OCI-LY7 (cell line): Measurements from ENCODE around the gene WIZ. TPM values are rescaled to one million over a fixed set of nuclear protein-coding genes. Genes with fewer than 3 reads are reported as not detected.
"Not testable (repeated sequence)": the region's sequence is repeated elsewhere in the genome, so short reads cannot be mapped to it uniquely, and the experiment has no call there.

ENCODE experiments used
- BruUV-seq: library from RNA; stranded (reverse); fragments of 400-500 nt; replicated peaks from 2 replicates; lab custom pipeline; 2021; lab: Mats Ljungman, UMichigan
- CTCF ChIA-PET: fragments of 300-600 bp; sonication (Branson Sonifier 250); formaldehyde crosslinking; loops from one replicate; lab custom pipeline; 2022; ENCODE audit warnings: antibody characterized with exemption; ENCODE audit not compliant: unreplicated experiment; lab: Charles Lee
- POLR2A ChIA-PET: fragments of 300-600 bp; sonication (Branson Sonifier 250); formaldehyde crosslinking; loops from one replicate; lab custom pipeline; 2022; ENCODE audit warnings: antibody characterized with exemption; lab: Charles Lee
- DNase-seq: peaks from one replicate; pipeline ENCODE4 v3.0.0-alpha.2; 2015; ENCODE audit warnings: low spot score
- H2AFZ ChIP-seq: fragments of 200-600 bp; sonication (generic), shearing (Covaris generic); 2 replicates; pipeline ENCODE4 v1.6.1; 2014; ENCODE audit warnings: mild to moderate bottlenecking, antibody characterized with exemption, low read length, moderate library complexity
- H3K27ac ChIP-seq: fragments of 200-600 bp; sonication (generic); 2 replicates; pipeline ENCODE4 v1.5.1; 2014; ENCODE audit warnings: mixed run types, low read depth, mild to moderate bottlenecking, moderate library complexity, low read length, inconsistent platforms; ENCODE audit not compliant: poor library complexity, severe bottlenecking
- H3K36me3 ChIP-seq: fragments of 200-600 bp; sonication (generic); 2 replicates; pipeline ENCODE4 v1.6.1; 2014; ENCODE audit warnings: mild to moderate bottlenecking, antibody characterized with exemption, low read length, moderate library complexity, mixed read lengths; ENCODE audit not compliant: insufficient read depth
- H3K4me1 ChIP-seq: fragments of 200-600 bp; sonication (generic); 2 replicates; pipeline ENCODE4 v1.5.1; 2014; ENCODE audit warnings: mild to moderate bottlenecking, low read length; ENCODE audit not compliant: insufficient read depth, poor library complexity, severe bottlenecking
- H3K4me2 ChIP-seq: fragments of 200-600 bp; sonication (generic); 2 replicates; pipeline ENCODE4 v1.6.1; 2014; ENCODE audit warnings: mild to moderate bottlenecking, low read length
- H3K4me3 ChIP-seq: fragments of 200-600 bp; sonication (generic); 2 replicates; pipeline ENCODE4 v1.5.1; 2014; ENCODE audit warnings: mild to moderate bottlenecking, low read depth, low read length; ENCODE audit not compliant: poor library complexity, severe bottlenecking
- H3K79me2 ChIP-seq: fragments of 200-600 bp; sonication (generic); 2 replicates; pipeline ENCODE4 v1.6.1; 2016; ENCODE audit warnings: low read depth, mild to moderate bottlenecking, low read length, moderate library complexity, mixed read lengths; ENCODE audit not compliant: insufficient read depth
- H3K9me2 ChIP-seq: fragments of 200-600 bp; sonication (generic); 2 replicates; pipeline ENCODE4 v1.6.1; 2016; ENCODE audit warnings: mild to moderate bottlenecking, low read length, mixed read lengths; ENCODE audit not compliant: insufficient read depth
- H3K9me3 ChIP-seq: fragments of 200-600 bp; sonication (generic); 2 replicates; pipeline ENCODE4 v1.6.1; 2014; ENCODE audit warnings: mild to moderate bottlenecking, mixed run types, low read length, mixed read lengths
- H4K20me1 ChIP-seq: fragments of 200-600 bp; sonication (generic); 2 replicates; pipeline ENCODE4 v1.6.1; 2014; ENCODE audit warnings: mild to moderate bottlenecking, antibody characterized with exemption, low read length, moderate library complexity, mixed read lengths; ENCODE audit not compliant: insufficient read depth
- CTCF ChIP-seq: fragments of 200-600 bp; sonication (generic); conservative IDR thresholded peaks from 2 replicates; pipeline ENCODE4 v1.5.1; 2014; ENCODE audit warnings: mild to moderate bottlenecking, antibody characterized with exemption, low read length, moderate library complexity, mixed read lengths
- EZH2phosphoT487 ChIP-seq: fragments of 200-600 bp; sonication (generic); IDR thresholded peaks from 2 replicates; pipeline ENCODE4 v1.6.1; 2018; ENCODE audit warnings: low read depth, borderline replicate concordance, mild to moderate bottlenecking, mixed run types, antibody characterized with exemption, low read length, moderate library complexity, mixed read lengths
- intact Hi-C: fragments of 100-400 bp; cut with micrococcal nuclease; formaldehyde crosslinking; loops from one replicate; pipeline ENCODE4 v1.10.0; 2022; ENCODE audit not compliant: unreplicated experiment
- total RNA-seq, 2 experiments: library from RNA; depleted of rRNA in 1 of 2; stranded (reverse); fragments of >200 nt in 1 of 2; shearing (Covaris generic) in 1 of 2; gene quantifications; 2 replicates each; pipeline ENCODE4 v1.2.3, GENCODE V29; 2014 to 2022

Gene WIZ
- total RNA-seq, 2 experiments from 2014 or later = 16.4 to 35.9 TPM

DNA sequence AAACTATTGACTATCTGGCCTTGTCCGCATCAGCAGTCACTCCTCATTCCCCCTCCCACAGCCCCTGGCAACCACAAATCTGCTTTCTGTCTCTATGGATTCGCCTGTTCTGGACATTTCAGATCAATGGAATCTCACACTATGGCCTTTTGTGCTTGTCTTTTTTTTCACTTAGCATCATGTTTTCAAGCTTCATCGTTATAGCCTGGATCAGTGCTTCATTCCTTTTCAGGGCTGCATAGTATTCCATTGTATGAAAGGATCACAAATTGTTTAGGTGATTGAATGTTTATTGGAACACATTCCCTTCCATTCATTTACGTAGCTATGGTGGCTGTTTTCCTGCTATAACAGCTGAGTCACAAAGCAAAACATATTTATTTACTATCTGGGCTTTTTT, 37.3 kb upstream of the WIZ start:
- Histone ChIP-seq H3K9me2 (no peaks in the 10 kb centered on the region), H3K27ac (no peak overlapping the region), H3K9me3 (no peaks in the 10 kb centered on the region), H3K79me2 (no peaks in the 10 kb centered on the region), H3K4me3 (no peak overlapping the region), H2AFZ (no peak overlapping the region), H3K4me1 (no peaks in the 10 kb centered on the region), H3K4me2 (no peak overlapping the region), H4K20me1 (no peaks in the 10 kb centered on the region), H3K36me3 (no peaks in the 10 kb centered on the region)
- no peak for DNase-seq
- ChIA-PET CTCF (no interaction called here), POLR2A (no interaction called here)
- intact Hi-C loops = no loop called here
- no TSS peak for BruUV-seq
- TF ChIP-seq CTCF (no peak), EZH2phosphoT487 (no peak)

DNA sequence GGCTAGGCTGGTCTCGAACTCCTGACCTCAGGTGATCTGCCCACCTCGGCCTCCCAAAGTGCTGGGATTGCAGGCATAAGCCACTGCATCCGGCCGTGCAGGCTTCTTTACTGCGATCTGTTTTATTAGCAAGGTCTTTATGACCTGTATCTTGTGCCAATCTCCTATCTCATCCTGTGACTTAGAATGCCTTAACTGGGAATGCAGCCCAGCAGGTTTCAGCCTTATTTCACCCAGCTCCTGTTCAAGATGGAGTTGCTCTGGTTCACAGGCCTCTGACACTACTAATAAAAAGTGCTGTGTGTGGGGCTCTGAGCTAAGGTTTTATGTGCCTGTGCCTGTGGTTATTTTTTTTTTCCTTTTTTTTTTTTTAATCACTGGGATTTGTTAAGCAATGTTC, 36.0 kb upstream of the WIZ start:
- H2AFZ ChIP-seq, DNase-seq, H3K9me2 ChIP-seq, intact Hi-C loops, H3K9me3 ChIP-seq, BruUV-seq, H3K4me3 ChIP-seq, H3K4me1 ChIP-seq, H3K36me3 ChIP-seq, H3K4me2 ChIP-seq, H4K20me1 ChIP-seq, H3K27ac ChIP-seq, H3K79me2 ChIP-seq: not testable (repeated sequence)
- ChIA-PET CTCF (interaction anchor here (0.6 kb wide), 1 partner anchor 290 kb away, joined by 11 read pairs; no protein-coding TSS in a partner anchor), POLR2A (interaction anchor here (0.6 kb wide), 1 partner anchor 53 kb away, joined by 5 read pairs; no protein-coding TSS in a partner anchor)

- BruUV-seq, H4K20me1 ChIP-seq, DNase-seq, H3K4me2 ChIP-seq, H3K79me2 ChIP-seq, H2AFZ ChIP-seq, H3K4me3 ChIP-seq, CTCF ChIA-PET, H3K9me3 ChIP-seq, H3K9me2 ChIP-seq, H3K36me3 ChIP-seq, H3K4me1 ChIP-seq, intact Hi-C loops, H3K27ac ChIP-seq: not testable (repeated sequence)
- POLR2A ChIA-PET = interaction anchor here (0.6 kb wide), 1 partner anchor 319 kb away, joined by 5 read pairs; no protein-coding TSS in a partner anchor
Measured at GRCh38 chr19:15480996-15481395, 31.2 kb upstream of the WIZ start.
